GM18868 (cell line): Measurements from ENCODE around the gene BCAS1.
"Not testable (repeated sequence)": the region's sequence is repeated elsewhere in the genome, so short reads cannot be mapped to it uniquely, and the experiment has no call there.

Experiments
- ATAC-seq: cut with Tn5 transposase; IDR thresholded peaks from one replicate; pipeline ENCODE4 v1.9.1; 2021; ENCODE audit warnings: mild to moderate bottlenecking, moderate library complexity; ENCODE audit not compliant: unreplicated experiment

BCAS1 gene

GRCh38 chr20:53946106-53946505 lies 124.3 kb downstream of the BCAS1 start:
- no peak for ATAC-seq

- ATAC-seq, result no peak
These were observed 124.9 kb downstream of the BCAS1 start for GRCh38 chr20:53945478-53945877.

- no peak for ATAC-seq
These were observed 125.6 kb downstream of the BCAS1 start for GRCh38 chr20:53944796-53945195.

- no peak for ATAC-seq
These were observed 126.7 kb downstream of the BCAS1 start for GRCh38 chr20:53943522-53944291.

- no peak for ATAC-seq
These were observed 127.4 kb downstream of the BCAS1 start for GRCh38 chr20:53942973-53943372.

- no peak for ATAC-seq
These were observed 128.0 kb downstream of the BCAS1 start for GRCh38 chr20:53942472-53942816.

GRCh38 chr20:53941680-53942471 lies 128.5 kb downstream of the BCAS1 start:
- ATAC-seq, result peak; percentile 76

- no peak for ATAC-seq
These were observed 129.4 kb downstream of the BCAS1 start for GRCh38 chr20:53940907-53941545.

GRCh38 chr20:53940360-53940702 lies 130.1 kb downstream of the BCAS1 start:
- no peak for ATAC-seq

- peak; percentile 54 for ATAC-seq
These were observed 130.6 kb downstream of the BCAS1 start for GRCh38 chr20:53939572-53940359.

GRCh38 chr20:53939190-53939571 lies 131.2 kb downstream of the BCAS1 start:
- ATAC-seq, result no peak

- no peak for ATAC-seq
These were observed 131.7 kb downstream of the BCAS1 start for GRCh38 chr20:53938739-53939138.

- no peak for ATAC-seq
These were observed 132.4 kb downstream of the BCAS1 start for GRCh38 chr20:53937929-53938367.

- ATAC-seq, result no peak
These were observed 133.1 kb downstream of the BCAS1 start for GRCh38 chr20:53937339-53937741.

GRCh38 chr20:53935344-53936084 lies 134.9 kb downstream of the BCAS1 start:
- no peak for ATAC-seq

- peak; percentile 51 for ATAC-seq
These were observed 135.7 kb downstream of the BCAS1 start for GRCh38 chr20:53934421-53935343.

- no peak for ATAC-seq
These were observed 137.1 kb downstream of the BCAS1 start for GRCh38 chr20:53933232-53933846.

GRCh38 chr20:53932655-53933192 lies 137.7 kb downstream of the BCAS1 start:
- not testable (repeated sequence) for ATAC-seq

GRCh38 chr20:53931597-53931996 lies 138.8 kb downstream of the BCAS1 start:
- no peak for ATAC-seq
